Measurements from ENCODE around the gene CDK8.

- TF ChIP-seq ZNF274 (IDR thresholded peaks at IDR 0.05; ENCODE audit: low read depth, low read length) (no peak), SUZ12 (IDR thresholded peaks at IDR 0.05; ENCODE audit: extremely low read depth, insufficient read depth, insufficient read length) (no peak)
These were observed 147.7 kb downstream of the CDK8 start for GRCh38 chr13:26401578-26402021.

Data from NT2/D1 (cell line).